GM12878 (cell line): Measurements from ENCODE around the gene SLAMF8. TPM values are rescaled to one million over a fixed set of nuclear protein-coding genes. Genes with fewer than 3 reads are reported as not detected.

Experiments
- ATAC-seq: fragments of 200-7000 bp; cut with Tn5 transposase; 3 replicates; pipeline ENCODE4 v1.9.1; 2020; ENCODE audit warnings: mild to moderate bottlenecking, moderate library complexity
- BruUV-seq: library from RNA; stranded (reverse); fragments of 400-500 nt; replicated peaks from 2 replicates; lab custom pipeline; 2021; lab: Mats Ljungman, UMichigan
- CTCF ChIA-PET: fragments of 300-600 bp; sonication (Branson Sonifier 250); formaldehyde crosslinking; extraction: SDS; loops from one replicate; lab custom pipeline; 2021; ENCODE audit warnings: inconsistent platforms; lab: Yijun Ruan, JAX
- POLR2A ChIA-PET: fragments of 350-600 bp; formaldehyde crosslinking; extraction: SDS; loops from one replicate; lab custom pipeline; 2021; ENCODE audit warnings: inconsistent platforms; lab: Charles Lee
- RAD21 ChIA-PET: fragments of 300-600 bp; sonication (Branson Sonifier 250); formaldehyde crosslinking; loops from one replicate; lab custom pipeline; 2023; ENCODE audit warnings: antibody characterized with exemption; ENCODE audit not compliant: unreplicated experiment; lab: Charles Lee
- SMC1A ChIA-PET: fragments of 300-600 bp; sonication (Branson Sonifier 250); formaldehyde crosslinking; loops from one replicate; lab custom pipeline; 2023; ENCODE audit not compliant: unreplicated experiment, uncharacterized antibody; lab: Charles Lee
- DNase-seq: peaks from one replicate; pipeline ENCODE4 v3.0.0-alpha.2; 2011; ENCODE audit warnings: low read depth, low spot score
- FAIRE-seq: peaks from 3 replicates; lab custom pipeline; 2011; peaks lifted over from hg19 to GRCh38; lab: Jason Lieb, UNC
- H2AFZ ChIP-seq: 2 replicates; pipeline ENCODE4 v1.6.0; 2011; ENCODE audit warnings: low read depth, low read length, control low read depth; ENCODE audit not compliant: control insufficient read depth
- H3K27ac ChIP-seq: 2 replicates; pipeline ENCODE4 v1.5.1; 2011; ENCODE audit warnings: control low read depth; ENCODE audit not compliant: control insufficient read depth, insufficient read depth
- H3K27me3 ChIP-seq, 2 experiments: replicated peaks in 1 of 2; 2 replicates each; pipeline versions ENCODE4 v1.6.0 to v1.6.1; 2011; ENCODE audit warnings: low read length in 1 of 2; ENCODE audit not compliant: control insufficient read depth in 2 of 2, insufficient read depth in 2 of 2
- H3K36me3 ChIP-seq, 2 experiments: 2 replicates each; pipeline ENCODE4 v1.5.1; 2011; ENCODE audit warnings: low read length in 1 of 2; ENCODE audit not compliant: control insufficient read depth in 2 of 2, insufficient read depth in 2 of 2
- H3K4me1 ChIP-seq: 2 replicates; pipeline ENCODE4 v1.6.1; 2011; ENCODE audit warnings: mild to moderate bottlenecking, low read length, moderate library complexity, mixed read lengths; ENCODE audit not compliant: control insufficient read depth, insufficient read depth
- H3K4me2 ChIP-seq: 2 replicates; pipeline ENCODE4 v1.6.0; 2011; ENCODE audit warnings: control low read depth; ENCODE audit not compliant: control insufficient read depth, insufficient read depth
- H3K4me3 ChIP-seq: fragments of 200-600 bp; sonication (generic); 2 replicates; pipeline ENCODE4 v1.5.1; 2016
- H3K79me2 ChIP-seq: 2 replicates; pipeline ENCODE4 v1.6.0; 2011; ENCODE audit warnings: low read length; ENCODE audit not compliant: control insufficient read depth, insufficient read depth
- H3K9ac ChIP-seq: 2 replicates; pipeline ENCODE4 v1.8.0; 2011; ENCODE audit warnings: low read length, control low read depth, mixed read lengths; ENCODE audit not compliant: control insufficient read depth, insufficient read depth
- H3K9me3 ChIP-seq: replicated peaks from 3 replicates; pipeline ENCODE4 v1.5.1; 2011; ENCODE audit warnings: mild to moderate bottlenecking, low read length; ENCODE audit not compliant: control insufficient read depth, insufficient read depth
- H4K20me1 ChIP-seq: 2 replicates; pipeline ENCODE4 v1.6.0; 2011; ENCODE audit not compliant: control insufficient read depth, insufficient read depth
- BMI1 ChIP-seq: fragments of 450-650 bp; IDR thresholded peaks from 2 replicates; pipeline ENCODE4 v1.6.1; 2016; ENCODE audit warnings: mild to moderate bottlenecking, moderate library complexity, borderline replicate concordance
- EGR1 ChIP-seq, 2 experiments: IDR thresholded peaks; 1 replicate in 1 of 2; 2 replicates in 1 of 2; pipeline ENCODE4 v1.6.1; 2011 to 2012; ENCODE audit warnings: low read depth in 2 of 2, low read length in 2 of 2, borderline replicate concordance in 1 of 2, mild to moderate bottlenecking in 1 of 2, moderate library complexity in 1 of 2
- HDAC6 ChIP-seq: fragments of 200-600 bp; sonication (generic); IDR thresholded peaks from one replicate; pipeline ENCODE4 v1.8.0; 2017; ENCODE audit warnings: antibody characterized with exemption; ENCODE audit not compliant: unreplicated experiment
- NR2F1 ChIP-seq: fragments of 450-650 bp; conservative IDR thresholded peaks from 2 replicates; pipeline ENCODE4 v1.6.1; 2017; ENCODE audit warnings: mild to moderate bottlenecking
- POLR2A ChIP-seq: IDR thresholded peaks from 2 replicates; pipeline ENCODE4 v1.6.1; 2011; ENCODE audit warnings: low read depth, mild to moderate bottlenecking, low read length
- SRF ChIP-seq, 2 experiments: IDR thresholded peaks; 2 replicates each; pipeline ENCODE4 v1.6.1; 2011; ENCODE audit warnings: low read depth in 2 of 2, low read length in 2 of 2, mild to moderate bottlenecking in 1 of 2, moderate library complexity in 1 of 2
- STAT1 ChIP-seq: fragments of 450-650 bp; conservative IDR thresholded peaks from 2 replicates; pipeline ENCODE4 v1.6.1; 2014; ENCODE audit warnings: antibody characterized with exemption, mild to moderate bottlenecking
- SUZ12 ChIP-seq: fragments of 200-600 bp; sonication (generic); IDR thresholded peaks from one replicate; pipeline ENCODE4 v1.6.1; 2018; ENCODE audit warnings: antibody characterized with exemption, mild to moderate bottlenecking; ENCODE audit not compliant: unreplicated experiment
- WGBS: methylation state at CpG from one replicate; pipeline ENCODE4 v1.1.6; 2016; ENCODE audit warnings: low lambda C conversion rate; ENCODE audit not compliant: insufficient replicate concordance, insufficient coverage; ENCODE audit errors: missing lambda C conversion rate; 5-methylcytosine and 5-hydroxymethylcytosine counted together
- in situ Hi-C: fragments of 300-500 bp; cut with MboI; formaldehyde crosslinking; loops from 9 replicates; pipeline ENCODE4 v1.14.3; 2018; ENCODE audit warnings: mixed read lengths
- intact Hi-C: fragments of 100-400 bp; cut with micrococcal nuclease; formaldehyde crosslinking; loops from one replicate; pipeline ENCODE4 v1.14.2; 2022; ENCODE audit not compliant: unreplicated experiment
- polyA plus RNA-seq, 11 experiments: library from polyadenylated mRNA; depleted of rRNA in 4 of 11; unstranded in 6 of 11; stranded (reverse) in 5 of 11; fragments of >200 nt; fragmentation: Nextera tagmentation in 4 of 11; fragmentation: Illumina TruSeq in 1 of 11; extraction: Ambion mirVana in 4 of 11; extraction: Trizol in 1 of 11; gene quantifications; 1 replicate in 1 of 11; 2 replicates in 10 of 11; pipeline versions ENCODE4 v1.2.1 to v1.2.3, GENCODE V29; 2011 to 2016; ENCODE audit warnings: inconsistent platforms in 2 of 11, missing spikeins in 2 of 11, low read depth in 1 of 11
- total RNA-seq, 4 experiments: library from RNA; depleted of rRNA in 3 of 4; stranded (reverse); fragments of >200 nt in 3 of 4; fragmentation: Illumina TruSeq in 1 of 4; extraction: Trizol in 1 of 4; gene quantifications; 2 replicates each; pipeline versions ENCODE4 v1.2.1 to v1.2.3, GENCODE V29; 2013 to 2021
- TF ChIP-seq, protein P1 (sequence below): IDR thresholded peaks from 2 replicates; pipeline ENCODE4 v1.6.1; 2012; ENCODE audit warnings: improper control_type of control experiment, low read depth, low read length; ENCODE audit not compliant: insufficient replicate concordance

Gene SLAMF8
- total and polyA plus RNA-seq, 10 of the 15 experiments (the other 5 are each of a cell fraction or from before 2014, with no cell fraction given) = 0.04 to 0.69 (median 0.10) TPM; not detected in 3

DNA sequence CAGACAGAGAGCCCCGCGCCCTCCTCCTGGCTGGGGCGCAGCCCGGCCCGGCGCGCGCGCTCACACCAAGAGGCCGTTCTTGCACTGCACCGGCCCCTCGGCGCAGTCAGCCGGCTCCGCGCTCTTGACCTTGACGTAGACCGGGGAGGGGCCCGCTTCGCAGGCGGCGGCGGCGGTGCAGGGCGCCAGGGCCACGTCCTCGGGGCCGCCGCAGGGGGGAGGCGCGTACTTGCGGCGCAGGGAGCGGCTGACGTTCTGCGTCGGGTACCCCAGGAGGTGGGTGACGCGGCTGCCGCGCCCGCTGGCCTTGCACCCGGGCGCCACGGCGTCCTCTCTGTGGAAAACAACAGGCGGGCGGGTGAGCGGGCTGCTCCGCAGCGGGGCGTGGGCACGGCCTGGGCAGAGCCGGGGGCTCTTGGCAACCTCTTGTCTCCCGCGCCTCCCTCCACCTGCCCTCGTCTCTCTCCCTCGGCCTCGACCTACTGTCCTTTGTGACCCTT is 28.1 kb downstream of the SLAMF8 start:
- WGBS = 1% methylated on average over 59 of the region's 59 CpGs
- TF ChIP-seq SUZ12 (peak; percentile 74), SRF (IDR thresholded peaks at IDR 0.05; ENCODE audit: low read depth in 2 of 2, low read length in 2 of 2) (no peak), EGR1 (IDR thresholded peaks at IDR 0.05; ENCODE audit: borderline replicate concordance in 1 of 2, low read depth in 2 of 2, low read length in 2 of 2) (peak in 1 of 2 experiments; percentile 43; a peak in 1 of 3 replicates), HDAC6 (peak; percentile 73), BMI1 (no peak), NR2F1 (no peak; the same call in 1 of the 2 replicates), POLR2A (peak; percentile 23; the same call in 1 of the 2 replicates), STAT1 (no peak)
- TF ChIP-seq, protein P1, sequence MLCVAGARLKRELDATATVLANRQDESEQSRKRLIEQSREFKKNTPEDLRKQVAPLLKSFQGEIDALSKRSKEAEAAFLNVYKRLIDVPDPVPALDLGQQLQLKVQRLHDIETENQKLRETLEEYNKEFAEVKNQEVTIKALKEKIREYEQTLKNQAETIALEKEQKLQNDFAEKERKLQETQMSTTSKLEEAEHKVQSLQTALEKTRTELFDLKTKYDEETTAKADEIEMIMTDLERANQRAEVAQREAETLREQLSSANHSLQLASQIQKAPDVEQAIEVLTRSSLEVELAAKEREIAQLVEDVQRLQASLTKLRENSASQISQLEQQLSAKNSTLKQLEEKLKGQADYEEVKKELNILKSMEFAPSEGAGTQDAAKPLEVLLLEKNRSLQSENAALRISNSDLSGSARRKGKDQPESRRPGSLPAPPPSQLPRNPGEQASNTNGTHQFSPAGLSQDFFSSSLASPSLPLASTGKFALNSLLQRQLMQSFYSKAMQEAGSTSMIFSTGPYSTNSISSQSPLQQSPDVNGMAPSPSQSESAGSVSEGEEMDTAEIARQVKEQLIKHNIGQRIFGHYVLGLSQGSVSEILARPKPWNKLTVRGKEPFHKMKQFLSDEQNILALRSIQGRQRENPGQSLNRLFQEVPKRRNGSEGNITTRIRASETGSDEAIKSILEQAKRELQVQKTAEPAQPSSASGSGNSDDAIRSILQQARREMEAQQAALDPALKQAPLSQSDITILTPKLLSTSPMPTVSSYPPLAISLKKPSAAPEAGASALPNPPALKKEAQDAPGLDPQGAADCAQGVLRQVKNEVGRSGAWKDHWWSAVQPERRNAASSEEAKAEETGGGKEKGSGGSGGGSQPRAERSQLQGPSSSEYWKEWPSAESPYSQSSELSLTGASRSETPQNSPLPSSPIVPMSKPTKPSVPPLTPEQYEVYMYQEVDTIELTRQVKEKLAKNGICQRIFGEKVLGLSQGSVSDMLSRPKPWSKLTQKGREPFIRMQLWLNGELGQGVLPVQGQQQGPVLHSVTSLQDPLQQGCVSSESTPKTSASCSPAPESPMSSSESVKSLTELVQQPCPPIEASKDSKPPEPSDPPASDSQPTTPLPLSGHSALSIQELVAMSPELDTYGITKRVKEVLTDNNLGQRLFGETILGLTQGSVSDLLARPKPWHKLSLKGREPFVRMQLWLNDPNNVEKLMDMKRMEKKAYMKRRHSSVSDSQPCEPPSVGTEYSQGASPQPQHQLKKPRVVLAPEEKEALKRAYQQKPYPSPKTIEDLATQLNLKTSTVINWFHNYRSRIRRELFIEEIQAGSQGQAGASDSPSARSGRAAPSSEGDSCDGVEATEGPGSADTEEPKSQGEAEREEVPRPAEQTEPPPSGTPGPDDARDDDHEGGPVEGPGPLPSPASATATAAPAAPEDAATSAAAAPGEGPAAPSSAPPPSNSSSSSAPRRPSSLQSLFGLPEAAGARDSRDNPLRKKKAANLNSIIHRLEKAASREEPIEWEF = no peak
- intact Hi-C loops = no loop called here
- CTCF ChIA-PET = no interaction called here
- POLR2A ChIA-PET = no interaction called here
- no peak for FAIRE-seq
- Histone ChIP-seq H3K9me3 (no peaks in the 10 kb centered on the region), H2AFZ (peak overlapping the region; percentile 54), H4K20me1 (no peaks in the 10 kb centered on the region), H3K4me1 (no peaks in the 10 kb centered on the region), H3K9ac (peak overlapping the region; percentile 36; the same call in 1 of the 2 replicates), H3K27ac (no peak overlapping the region), H3K79me2 (no peaks in the 10 kb centered on the region), H3K36me3 (no peaks in the 10 kb centered on the region), H3K27me3 (peaks cover 2 to 4% of the 10 kb centered on the region in 2 experiments; a peak in 3 of 4 replicates), H3K4me3 (peak overlapping the region; percentile 55), H3K4me2 (peak overlapping the region; percentile 79)
- ATAC-seq = peak; percentile 93
- in situ Hi-C loops = no loop called here
- SMC1A ChIA-PET = no interaction called here
- RAD21 ChIA-PET = no interaction called here
- BruUV-seq = no TSS peak
- no peak for DNase-seq
